Nephron (organoid): Measurements from ENCODE around the gene RYR3.

ENCODE experiments used
- H3K27ac Mint-ChIP-seq, 3 experiments: 2 replicates each; pipeline ENCODE4 v1.8.0; 2020; ENCODE audit warnings: mixed read lengths in 3 of 3, mild to moderate bottlenecking in 2 of 3, moderate library complexity in 1 of 3
- H3K27me3 Mint-ChIP-seq: 2 replicates; pipeline ENCODE4 v1.8.0; 2021; ENCODE audit warnings: low read depth, mild to moderate bottlenecking, moderate library complexity, mixed read lengths
- H3K36me3 Mint-ChIP-seq: 2 replicates; pipeline ENCODE4 v1.8.0; 2020; ENCODE audit warnings: low read depth, mixed read lengths
- H3K4me1 Mint-ChIP-seq: 2 replicates; pipeline ENCODE4 v1.8.0; 2020; ENCODE audit warnings: mixed read lengths
- H3K4me3 Mint-ChIP-seq, 3 experiments: 2 replicates each; pipeline ENCODE4 v1.8.0; 2020; ENCODE audit warnings: mild to moderate bottlenecking in 3 of 3, mixed read lengths in 3 of 3, moderate library complexity in 2 of 3
- H3K9me3 Mint-ChIP-seq: 2 replicates; pipeline ENCODE4 v1.8.0; 2020; ENCODE audit warnings: mixed read lengths
- CTCF ChIP-seq, 3 experiments: fragments of 200-600 bp; sonication (generic); IDR thresholded peaks; one replicate each; pipeline ENCODE4 v1.5.0; 2021; ENCODE audit warnings: antibody characterized with exemption in 3 of 3; ENCODE audit not compliant: unreplicated experiment in 3 of 3

RYR3 gene

GRCh38 chr15:33852094-33852493 is 541.3 kb downstream of the RYR3 start:
- Mint-ChIP-seq H3K27me3 (no peaks in the 10 kb centered on the region), H3K9me3 (no peaks in the 10 kb centered on the region), H3K36me3 (no peaks in the 10 kb centered on the region), H3K4me3 (no peak overlapping the region), H3K27ac (no peak overlapping the region), H3K4me1 (no peaks in the 10 kb centered on the region)
- no peak for TF ChIP-seq CTCF (IDR thresholded peaks at IDR 0.05; ENCODE audit: unreplicated experiment in 3 of 3)

GRCh38 chr15:33852570-33852969 is 541.8 kb downstream of the RYR3 start:
- Mint-ChIP-seq H3K4me3 (no peak overlapping the region), H3K27me3 (no peaks in the 10 kb centered on the region), H3K4me1 (no peaks in the 10 kb centered on the region), H3K36me3 (no peaks in the 10 kb centered on the region), H3K9me3 (no peaks in the 10 kb centered on the region), H3K27ac (no peak overlapping the region)
- TF ChIP-seq CTCF (IDR thresholded peaks at IDR 0.05; ENCODE audit: unreplicated experiment in 3 of 3) = no peak

DNA sequence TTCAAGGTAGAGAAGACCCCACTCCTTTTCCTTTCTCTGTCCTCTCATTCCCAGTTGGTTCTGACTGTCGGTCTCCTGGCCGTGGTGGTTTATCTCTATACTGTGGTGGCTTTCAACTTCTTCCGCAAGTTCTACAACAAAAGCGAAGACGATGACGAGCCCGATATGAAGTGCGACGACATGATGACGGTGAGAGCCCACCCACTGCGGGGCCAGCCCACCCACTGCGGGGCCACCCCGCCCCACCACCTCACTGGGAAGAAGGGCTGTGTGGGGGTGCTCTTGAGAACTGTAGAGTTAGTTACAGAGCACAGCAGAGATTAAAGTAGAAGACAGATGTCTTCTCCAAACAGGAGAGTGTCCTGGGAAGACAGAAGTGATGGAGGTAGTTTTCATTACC is 547.0 kb downstream of the RYR3 start:
- Mint-ChIP-seq H3K4me1 (no peaks in the 10 kb centered on the region), H3K27ac (no peak overlapping the region), H3K27me3 (no peaks in the 10 kb centered on the region), H3K9me3 (no peaks in the 10 kb centered on the region), H3K36me3 (no peaks in the 10 kb centered on the region), H3K4me3 (no peak overlapping the region)
- no peak for TF ChIP-seq CTCF (IDR thresholded peaks at IDR 0.05; ENCODE audit: unreplicated experiment in 3 of 3)

DNA sequence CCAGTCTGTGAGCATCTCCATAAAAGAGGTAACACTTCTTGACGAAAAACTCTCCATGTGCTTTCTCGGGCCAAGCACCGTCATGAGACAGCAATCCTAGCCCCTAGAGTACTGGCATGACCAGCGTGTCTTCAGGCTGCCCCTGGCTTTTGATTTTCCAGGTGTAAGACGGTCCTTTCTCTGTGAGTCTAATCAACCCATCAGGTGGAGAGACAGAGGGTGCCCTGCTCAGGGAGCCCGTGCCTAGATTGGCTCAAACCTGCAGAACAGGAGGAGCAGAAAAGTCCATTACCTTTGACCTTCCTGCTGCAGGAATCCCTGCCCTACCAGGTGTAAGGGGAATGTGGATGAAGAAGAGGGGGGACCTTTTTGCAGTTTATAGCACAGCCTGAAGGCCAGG is 548.1 kb downstream of the RYR3 start:
- no peak for TF ChIP-seq CTCF (IDR thresholded peaks at IDR 0.05; ENCODE audit: unreplicated experiment in 3 of 3)
- H3K4me3 Mint-ChIP-seq = no peak overlapping the region
- no peaks in the 10 kb centered on the region for H3K36me3 Mint-ChIP-seq

GRCh38 chr15:33859992-33860545 is 549.3 kb downstream of the RYR3 start:
- no peaks in the 10 kb centered on the region for H3K9me3 Mint-ChIP-seq
- H3K4me3 Mint-ChIP-seq = no peak overlapping the region
- no peaks in the 10 kb centered on the region for H3K36me3 Mint-ChIP-seq
- TF ChIP-seq CTCF (IDR thresholded peaks at IDR 0.05; ENCODE audit: unreplicated experiment in 3 of 3) = no peak
- H3K27me3 Mint-ChIP-seq = no peaks in the 10 kb centered on the region
- no peak overlapping the region for H3K27ac Mint-ChIP-seq
- H3K4me1 Mint-ChIP-seq = no peaks in the 10 kb centered on the region

More for the DNA sequence above, 548.1 kb downstream of the RYR3 start:
- H3K27ac Mint-ChIP-seq = no peak overlapping the region
- H3K27me3 Mint-ChIP-seq = no peaks in the 10 kb centered on the region
- no peaks in the 10 kb centered on the region for H3K4me1 Mint-ChIP-seq
- H3K9me3 Mint-ChIP-seq = no peaks in the 10 kb centered on the region

DNA sequence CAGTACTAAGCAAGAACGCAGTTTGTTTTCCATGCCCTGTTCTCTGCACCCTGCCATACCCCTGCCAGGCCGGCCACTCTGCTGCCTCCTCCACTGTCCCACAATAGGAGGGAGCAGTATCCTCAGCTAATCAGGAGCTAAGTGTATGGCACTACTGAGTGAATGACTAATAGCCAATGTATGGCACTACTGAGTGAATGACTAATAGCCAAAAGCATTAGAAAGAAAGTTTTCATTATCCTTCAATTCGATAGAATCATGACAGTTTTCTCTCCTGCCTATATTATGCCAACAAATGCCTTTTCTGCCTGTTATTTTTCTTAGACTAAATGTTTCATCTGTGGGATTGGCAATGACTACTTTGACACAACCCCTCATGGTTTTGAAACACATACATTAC is 550.0 kb downstream of the RYR3 start:
- H3K27ac Mint-ChIP-seq = no peak overlapping the region
- no peaks in the 10 kb centered on the region for H3K27me3 Mint-ChIP-seq
- no peaks in the 10 kb centered on the region for H3K4me1 Mint-ChIP-seq
- H3K36me3 Mint-ChIP-seq = no peaks in the 10 kb centered on the region
- H3K4me3 Mint-ChIP-seq = no peak overlapping the region
- no peak for TF ChIP-seq CTCF (IDR thresholded peaks at IDR 0.05; ENCODE audit: unreplicated experiment in 3 of 3)
- H3K9me3 Mint-ChIP-seq = no peaks in the 10 kb centered on the region
